Astrocyte of the cerebellum (primary cell): Measurements from ENCODE around the gene PRKN.

Experiments
- DNase-seq: peaks from one replicate; pipeline ENCODE4 v3.0.0-alpha.2; 2011; ENCODE audit warnings: low read depth
- H3K4me3 ChIP-seq: 2 replicates; pipeline ENCODE4 v1.5.1; 2011; ENCODE audit warnings: mild to moderate bottlenecking, low read depth, low read length, moderate library complexity
- CTCF ChIP-seq: IDR thresholded peaks from 2 replicates; pipeline ENCODE4 v1.5.1; 2012; ENCODE audit warnings: low read length, low read depth, moderate library complexity, mild to moderate bottlenecking; ENCODE audit errors: missing control alignments
- in situ Hi-C: cut with HindIII; loops from 2 replicates; pipeline ENCODE4 v1.10.0; 2017; ENCODE audit warnings: low sequenced_read_pairs

Gene PRKN

GRCh38 chr6:162709431-162709830 is 18.1 kb downstream of the PRKN start:
- no peak overlapping the region for H3K4me3 ChIP-seq
- in situ Hi-C loops = no loop called here
- TF ChIP-seq CTCF = no peak
- DNase-seq = no peak

DNA sequence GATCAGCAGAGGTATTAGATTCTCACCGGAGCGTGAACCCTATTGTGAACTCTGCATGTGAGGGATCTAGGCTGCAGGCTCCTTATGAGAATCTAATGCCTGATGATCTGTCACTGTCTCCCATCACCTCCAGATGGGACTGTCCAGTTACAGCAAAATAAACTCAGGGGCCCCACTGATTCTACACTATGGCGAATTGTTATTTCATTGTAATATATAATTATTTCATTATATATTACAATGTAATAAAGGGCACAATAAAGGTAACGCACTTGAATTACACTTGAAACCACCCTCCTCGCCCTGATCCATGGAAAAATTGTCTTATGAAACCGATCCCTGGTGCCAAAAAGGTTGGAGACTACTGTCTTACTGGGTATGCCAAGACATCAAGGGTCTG is 18.6 kb downstream of the PRKN start:
- DNase-seq = no peak
- H3K4me3 ChIP-seq = no peak overlapping the region
- TF ChIP-seq CTCF = no peak
- in situ Hi-C loops = no loop called here

GRCh38 chr6:162706232-162706631 is 21.3 kb downstream of the PRKN start:
- no peak for DNase-seq
- in situ Hi-C loops = no loop called here
- no peak for TF ChIP-seq CTCF
- H3K4me3 ChIP-seq = no peak overlapping the region

DNA sequence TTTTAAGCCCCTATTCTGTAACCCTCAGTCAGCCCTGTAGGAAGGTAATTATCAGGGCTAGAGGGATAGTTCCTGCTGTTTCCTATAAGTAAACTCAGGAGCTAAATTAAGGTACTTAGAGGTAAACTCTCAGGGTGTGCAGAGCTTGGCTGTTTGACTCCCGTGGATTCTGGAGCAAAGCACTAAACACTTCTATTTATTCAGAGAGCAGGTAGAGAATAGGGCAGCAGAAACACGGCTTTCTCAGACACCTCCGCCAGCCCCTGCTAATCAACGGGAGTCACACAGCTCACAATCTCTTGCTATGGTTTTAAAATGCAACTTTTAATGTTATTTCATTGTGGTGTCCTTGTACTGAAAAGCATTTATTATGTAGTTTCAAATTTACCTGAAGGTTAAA is 21.8 kb downstream of the PRKN start:
- in situ Hi-C loops = no loop called here

GRCh38 chr6:162704001-162704400 is 23.6 kb downstream of the PRKN start:
- H3K4me3 ChIP-seq = no peak overlapping the region
- in situ Hi-C loops = no loop called here
- no peak for DNase-seq
- TF ChIP-seq CTCF = no peak

More for the DNA sequence above, 21.8 kb downstream of the PRKN start:
- no peak for TF ChIP-seq CTCF
- no peak overlapping the region for H3K4me3 ChIP-seq
- no peak for DNase-seq

DNA sequence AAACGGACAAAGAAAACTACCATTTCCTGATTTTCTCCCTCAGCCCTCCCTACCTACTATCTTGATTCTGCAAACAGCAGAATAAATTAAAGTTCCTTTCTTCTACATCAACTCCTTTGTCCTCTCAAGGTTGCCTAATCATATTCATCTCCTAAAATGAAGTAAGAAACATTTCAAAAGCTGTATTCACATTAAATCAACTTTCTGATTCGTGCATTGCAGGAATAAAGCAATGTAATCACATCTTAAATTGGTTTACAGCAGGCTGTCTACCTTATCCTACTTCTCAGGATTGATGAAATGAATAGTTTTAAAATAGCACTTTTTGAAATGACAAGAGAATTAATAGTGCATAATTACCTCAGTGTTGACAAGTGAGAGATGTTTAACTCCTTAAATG is 25.1 kb downstream of the PRKN start:
- in situ Hi-C loops = no loop called here
- TF ChIP-seq CTCF = no peak
- H3K4me3 ChIP-seq = no peak overlapping the region
- DNase-seq = no peak

DNA sequence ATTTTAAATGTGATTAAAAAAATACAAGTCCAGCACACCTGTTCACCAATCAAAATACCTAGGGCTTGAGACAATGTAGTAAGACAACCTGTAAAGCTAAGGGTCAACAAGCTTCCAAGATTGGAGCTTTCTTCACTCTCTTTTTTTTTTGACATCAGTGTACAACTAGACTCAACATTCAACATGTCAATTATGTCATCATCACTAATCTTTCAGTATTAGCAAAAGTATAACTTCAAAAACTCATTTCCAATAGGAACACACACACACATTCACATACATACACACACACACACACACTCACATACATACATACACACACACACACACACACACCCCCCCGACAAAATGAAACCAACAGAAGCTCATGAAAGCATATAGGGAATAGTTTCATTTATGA is 26.0 kb downstream of the PRKN start:
- no peak for TF ChIP-seq CTCF
- H3K4me3 ChIP-seq = no peak overlapping the region
- DNase-seq = no peak
- in situ Hi-C loops = no loop called here
